IMR-90 (cell line): Measurements from ENCODE around the gene OTUD5. TPM values are rescaled to one million over a fixed set of nuclear protein-coding genes. Genes with fewer than 3 reads are reported as not detected.

Source experiments
- ATAC-seq: fragments of 200-7000 bp; cut with Tn5 transposase; 2 replicates; pipeline ENCODE4 v1.9.1; 2020; ENCODE audit warnings: low read depth, mild to moderate bottlenecking, moderate library complexity
- BruUV-seq: library from RNA; stranded (reverse); fragments of 400-500 nt; replicated peaks from 2 replicates; lab custom pipeline; 2021; lab: Mats Ljungman, UMichigan
- CTCF ChIA-PET: fragments of 300-600 bp; formaldehyde crosslinking; extraction: SDS; loops from one replicate; lab custom pipeline; 2021; ENCODE audit warnings: antibody characterized with exemption; lab: Yijun Ruan, JAX
- POLR2A ChIA-PET: fragments of 300-600 bp; sonication (Branson Sonifier 250); formaldehyde crosslinking; loops from one replicate; lab custom pipeline; 2022; ENCODE audit warnings: antibody characterized with exemption; ENCODE audit not compliant: unreplicated experiment; lab: Charles Lee
- DNase-seq: peaks from one replicate; pipeline ENCODE4 v3.0.0; 2013
- H2AFZ ChIP-seq: replicated peaks from 2 replicates; pipeline ENCODE3; 2013; ENCODE audit warnings: low read length, mild to moderate bottlenecking; ENCODE audit not compliant: poor library complexity
- H2AK5ac ChIP-seq: 2 replicates; pipeline ENCODE4 v1.6.1; 2013; ENCODE audit warnings: low read depth, low read length, inconsistent platforms
- H2AK9ac ChIP-seq: replicated peaks from 2 replicates; pipeline ENCODE3; 2013; ENCODE audit warnings: mild to moderate bottlenecking, low read depth, low read length, moderate library complexity; ENCODE audit not compliant: poor library complexity
- H2BK120ac ChIP-seq: 2 replicates; pipeline ENCODE4 v1.6.1; 2013; ENCODE audit warnings: low read depth, low read length, inconsistent platforms
- H2BK15ac ChIP-seq: 3 replicates; pipeline ENCODE4 v1.6.1; 2013; ENCODE audit warnings: low read depth, low read length, inconsistent platforms
- H2BK20ac ChIP-seq: 2 replicates; pipeline ENCODE4 v1.6.1; 2013; ENCODE audit warnings: low read depth, mild to moderate bottlenecking, inconsistent platforms, low read length, moderate library complexity
- H2BK5ac ChIP-seq: 2 replicates; pipeline ENCODE4 v1.6.1; 2013; ENCODE audit warnings: mild to moderate bottlenecking, low read depth, low read length, inconsistent platforms; ENCODE audit not compliant: poor library complexity, severe bottlenecking
- H3K14ac ChIP-seq: replicated peaks from 2 replicates; pipeline ENCODE4 v1.6.1; 2013; ENCODE audit warnings: low read depth, low read length, inconsistent platforms
- H3K18ac ChIP-seq: 2 replicates; pipeline ENCODE4 v1.6.1; 2013; ENCODE audit warnings: low read depth, low read length, control low read depth
- H3K23ac ChIP-seq: 2 replicates; pipeline ENCODE4 v1.6.1; 2013; ENCODE audit warnings: low read depth, low read length, inconsistent platforms
- H3K27ac ChIP-seq: 2 replicates; pipeline ENCODE4 v1.5.1; 2013; ENCODE audit warnings: mild to moderate bottlenecking, control low read depth, low read length; ENCODE audit not compliant: insufficient read depth
- H3K27me3 ChIP-seq: 2 replicates; pipeline ENCODE4 v1.6.1; 2013; ENCODE audit warnings: low read length; ENCODE audit not compliant: control insufficient read depth, insufficient read depth
- H3K36me3 ChIP-seq: 2 replicates; pipeline ENCODE4 v1.6.1; 2013; ENCODE audit warnings: low read length, mixed read lengths; ENCODE audit not compliant: control insufficient read depth, insufficient read depth
- H3K4ac ChIP-seq: 2 replicates; pipeline ENCODE4 v1.6.1; 2013; ENCODE audit warnings: low read depth, low read length, inconsistent platforms
- H3K4me1 ChIP-seq: 2 replicates; pipeline ENCODE4 v1.6.1; 2013; ENCODE audit warnings: low read length, mixed read lengths; ENCODE audit not compliant: control insufficient read depth, insufficient read depth
- H3K4me2 ChIP-seq: 2 replicates; pipeline ENCODE4 v1.6.1; 2013; ENCODE audit warnings: low read depth, mild to moderate bottlenecking, control low read depth, low read length, moderate library complexity
- H3K4me3 ChIP-seq: 2 replicates; pipeline ENCODE4 v1.5.1; 2013; ENCODE audit warnings: low read depth, mild to moderate bottlenecking, control low read depth, low read length, moderate library complexity; ENCODE audit not compliant: insufficient read depth
- H3K56ac ChIP-seq: 2 replicates; pipeline ENCODE4 v1.6.1; 2013; ENCODE audit warnings: low read length, inconsistent platforms; ENCODE audit not compliant: insufficient read depth; ENCODE audit errors: extremely low read depth
- H3K79me1 ChIP-seq, 2 experiments: 2 replicates each; pipeline ENCODE4 v1.6.1; 2013; ENCODE audit warnings: low read length in 2 of 2, inconsistent platforms in 1 of 2, low read depth in 1 of 2
- H3K9ac ChIP-seq: 2 replicates; pipeline ENCODE4 v1.6.1; 2013; ENCODE audit warnings: low read depth, low read length, control low read depth
- H3K9me1 ChIP-seq: 2 replicates; pipeline ENCODE4 v1.6.1; 2013; ENCODE audit warnings: low read length, inconsistent platforms; ENCODE audit not compliant: insufficient read depth
- H3K9me3 ChIP-seq: 2 replicates; pipeline ENCODE4 v1.6.1; 2013; ENCODE audit warnings: low read length; ENCODE audit not compliant: control insufficient read depth, insufficient read depth
- H4K20me1 ChIP-seq: 2 replicates; pipeline ENCODE4 v1.6.1; 2013; ENCODE audit warnings: low read length, inconsistent platforms; ENCODE audit not compliant: insufficient read depth
- H4K5ac ChIP-seq: 2 replicates; pipeline ENCODE4 v1.6.1; 2013; ENCODE audit warnings: mild to moderate bottlenecking, low read depth, low read length, control low read depth
- H4K8ac ChIP-seq, 2 experiments: 2 replicates each; pipeline ENCODE4 v1.6.1; 2013; ENCODE audit warnings: low read depth in 2 of 2, low read length in 2 of 2, control low read depth in 1 of 2, inconsistent platforms in 1 of 2
- H4K91ac ChIP-seq: 2 replicates; pipeline ENCODE4 v1.6.1; 2013; ENCODE audit warnings: low read depth, low read length, inconsistent platforms; ENCODE audit not compliant: insufficient read depth
- CEBPB ChIP-seq: IDR thresholded peaks from 2 replicates; pipeline ENCODE4 v1.6.1; 2012; ENCODE audit warnings: low read depth, low read length, improper control_type of control experiment
- FOS ChIP-seq: fragments of 150-350 bp; IDR thresholded peaks from 2 replicates; pipeline ENCODE4 v1.6.1; 2016; ENCODE audit warnings: low read depth, low read length
- POLR2A ChIP-seq: IDR thresholded peaks from 2 replicates; pipeline ENCODE4 v1.6.1; 2012; ENCODE audit warnings: mild to moderate bottlenecking, low read depth, low read length
- WGBS, 2 experiments: methylation state at CpG; one replicate each; pipeline versions ENCODE4 v1.1.5 to v1.1.7; 2013; ENCODE audit warnings: missing lambda C conversion rate in 2 of 2; ENCODE audit not compliant: insufficient read length in 1 of 2; ENCODE audit errors: extremely low coverage in 2 of 2; 5-methylcytosine and 5-hydroxymethylcytosine counted together
- dilution Hi-C: fragments of 300-500 bp; cut with HindIII; formaldehyde crosslinking; loops from one replicate; pipeline ENCODE4 v1.14.3; 2018; ENCODE audit warnings: low sequenced_read_pairs; ENCODE audit not compliant: unreplicated experiment
- in situ Hi-C: fragments of 300-500 bp; cut with MboI; formaldehyde crosslinking; loops from 3 replicates; pipeline ENCODE4 v1.14.3; 2019; ENCODE audit warnings: low sequenced_read_pairs, inconsistent platforms, mixed read lengths
- intact Hi-C: fragments of 100-400 bp; cut with micrococcal nuclease; formaldehyde crosslinking; loops from 2 replicates; pipeline ENCODE4 v1.10.0; 2022
- polyA plus RNA-seq, 3 experiments: library from polyadenylated mRNA; depleted of rRNA; stranded (reverse); fragments of >200 nt; gene quantifications; 2 replicates each; pipeline ENCODE4 v1.2.3, GENCODE V29; 2012; ENCODE audit warnings: low replicate concordance in 1 of 3
- total RNA-seq: library from RNA; depleted of rRNA; stranded (reverse); fragments of >200 nt; gene quantifications from 2 replicates; pipeline ENCODE4 v1.2.3, GENCODE V29; 2012
- TF ChIP-seq, protein P1 (sequence below): fragments of 150-350 bp; IDR thresholded peaks from 2 replicates; pipeline ENCODE4 v1.6.1; 2016; ENCODE audit warnings: low read depth, mild to moderate bottlenecking, low read length, moderate library complexity, borderline replicate concordance

The OTUD5 gene
- total and polyA plus RNA-seq, 2 of the 4 experiments (the other 2 are of a cell fraction) = 30.6 to 50.4 TPM

DNA sequence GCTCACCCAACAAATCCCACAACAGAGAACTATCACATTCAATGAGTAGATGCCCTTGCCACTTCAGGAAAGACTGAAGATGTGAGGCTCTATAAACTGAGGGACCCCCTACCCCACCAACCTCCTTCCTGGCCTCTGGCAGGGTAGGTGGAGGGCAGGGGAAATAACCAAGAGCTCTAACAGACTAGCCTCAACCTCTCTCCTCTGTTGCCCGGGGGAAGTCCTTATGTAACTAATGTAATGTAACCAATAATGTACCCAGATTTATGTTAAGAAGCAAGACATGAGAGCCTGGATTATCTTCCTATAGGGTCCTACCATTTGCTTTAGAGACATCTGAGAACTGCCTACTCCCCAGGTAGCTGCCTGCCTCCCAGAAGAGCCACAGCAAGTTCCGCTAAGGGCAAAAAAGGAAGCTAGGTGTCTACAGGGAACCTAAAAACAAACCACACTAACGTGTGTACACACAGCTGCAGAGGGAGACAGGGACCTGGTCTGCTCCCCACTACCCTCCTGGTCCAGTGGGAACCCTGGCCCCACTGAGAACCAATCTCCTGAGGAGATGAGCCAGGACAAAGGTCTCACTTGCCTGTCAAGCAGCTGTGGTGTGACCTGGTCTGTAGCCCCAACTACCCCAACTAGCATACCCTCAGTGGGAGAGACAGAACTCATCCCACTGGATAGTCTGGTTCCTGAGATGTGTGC lies 17.7 kb downstream of the OTUD5 start:
- no peak overlapping the region for H4K8ac ChIP-seq
- H3K27ac ChIP-seq = no peak overlapping the region
- BruUV-seq = no TSS peak

More for the DNA sequence above, 17.7 kb downstream of the OTUD5 start:
- dilution Hi-C loops = no loop called here
- H3K79me1 ChIP-seq = peaks cover 0 to 51% of the 10 kb centered on the region in 2 experiments; a peak in 3 of 4 replicates
- peaks cover 30% of the 10 kb centered on the region for H3K36me3 ChIP-seq
- H2BK5ac ChIP-seq = no peak overlapping the region
- H2AFZ ChIP-seq = no peak overlapping the region
- intact Hi-C loops = loop anchor here (10.0 kb wide), 1 partner anchor 295 kb away; no protein-coding TSS in a partner anchor
- H3K14ac ChIP-seq = no peak overlapping the region
- WGBS, 2 experiments = 80% methylated on average over 1 of the region's 3 CpGs; no CpG with 5 or more reads in 1 of the 2 experiments
- H3K27me3 ChIP-seq = no peaks in the 10 kb centered on the region
- in situ Hi-C loops = no loop called here
- ATAC-seq (no peak), DNase-seq (no peak)
- H2AK5ac ChIP-seq = no peak overlapping the region
- no peak overlapping the region for H3K4me3 ChIP-seq
- H2BK120ac ChIP-seq = no peak overlapping the region
- H4K20me1 ChIP-seq = peaks cover 50% of the 10 kb centered on the region
- no peak overlapping the region for H3K4me2 ChIP-seq
- no peaks in the 10 kb centered on the region; the same call in 1 of the 2 replicates for H3K4me1 ChIP-seq
- H3K56ac ChIP-seq = no peak overlapping the region
- H2BK20ac ChIP-seq = no peak overlapping the region
- H4K5ac ChIP-seq = no peak overlapping the region
- H2AK9ac ChIP-seq = no peak overlapping the region
- peak overlapping the region; percentile 24; the same call in 1 of the 2 replicates for H3K23ac ChIP-seq
- ChIA-PET POLR2A (no interaction called here), CTCF (no interaction called here)
- H3K18ac ChIP-seq = no peak overlapping the region
- no peaks in the 10 kb centered on the region for H3K9me3 ChIP-seq
- H3K9me1 ChIP-seq = peaks cover 4% of the 10 kb centered on the region; the same call in 1 of the 2 replicates
- TF ChIP-seq CEBPB = no peak
- TF ChIP-seq, protein P1, sequence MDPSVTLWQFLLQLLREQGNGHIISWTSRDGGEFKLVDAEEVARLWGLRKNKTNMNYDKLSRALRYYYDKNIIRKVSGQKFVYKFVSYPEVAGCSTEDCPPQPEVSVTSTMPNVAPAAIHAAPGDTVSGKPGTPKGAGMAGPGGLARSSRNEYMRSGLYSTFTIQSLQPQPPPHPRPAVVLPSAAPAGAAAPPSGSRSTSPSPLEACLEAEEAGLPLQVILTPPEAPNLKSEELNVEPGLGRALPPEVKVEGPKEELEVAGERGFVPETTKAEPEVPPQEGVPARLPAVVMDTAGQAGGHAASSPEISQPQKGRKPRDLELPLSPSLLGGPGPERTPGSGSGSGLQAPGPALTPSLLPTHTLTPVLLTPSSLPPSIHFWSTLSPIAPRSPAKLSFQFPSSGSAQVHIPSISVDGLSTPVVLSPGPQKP = no peak
- no peak for TF ChIP-seq POLR2A
- TF ChIP-seq FOS = no peak
- no peak overlapping the region for H3K9ac ChIP-seq
- H3K4ac ChIP-seq = no peak overlapping the region
- no peak overlapping the region for H2BK15ac ChIP-seq
- H4K91ac ChIP-seq = no peak overlapping the region
